ENCODE measurements around the gene CLEC10A. TPM values are rescaled to one million over a fixed set of nuclear protein-coding genes. Genes with fewer than 3 reads are reported as not detected.

Gene CLEC10A
- total RNA-seq, 1 donor = not detected

DNA sequence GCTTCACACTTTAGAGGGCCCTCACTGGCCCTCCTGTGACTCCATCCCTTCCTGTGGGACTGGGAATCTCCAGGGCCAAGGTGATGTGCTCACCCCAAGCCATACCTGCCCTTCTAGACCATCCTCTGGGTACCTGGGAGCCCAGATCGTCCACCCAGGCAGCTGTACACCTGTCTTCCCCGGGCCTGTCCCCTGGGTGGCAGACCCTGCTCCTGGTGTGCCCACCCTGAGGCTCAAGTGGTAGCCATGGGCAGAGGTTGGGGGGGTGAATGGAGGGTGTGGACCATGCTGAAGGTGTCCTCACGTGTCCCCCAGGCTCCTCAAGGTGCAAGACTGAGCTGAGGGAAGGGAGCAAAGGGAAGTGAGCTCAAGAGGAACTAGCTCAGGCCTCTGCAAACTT, 9.3 kb downstream of the CLEC10A start:
- no peak for DNase-seq (ENCODE audit: low read depth)
- H3K4me3 ChIP-seq (ENCODE audit: low read depth, low read length) = no peak overlapping the region
- TF ChIP-seq CTCF (IDR thresholded peaks at IDR 0.05; ENCODE audit: insufficient read depth, low read depth, low read length) = no peak

DNA sequence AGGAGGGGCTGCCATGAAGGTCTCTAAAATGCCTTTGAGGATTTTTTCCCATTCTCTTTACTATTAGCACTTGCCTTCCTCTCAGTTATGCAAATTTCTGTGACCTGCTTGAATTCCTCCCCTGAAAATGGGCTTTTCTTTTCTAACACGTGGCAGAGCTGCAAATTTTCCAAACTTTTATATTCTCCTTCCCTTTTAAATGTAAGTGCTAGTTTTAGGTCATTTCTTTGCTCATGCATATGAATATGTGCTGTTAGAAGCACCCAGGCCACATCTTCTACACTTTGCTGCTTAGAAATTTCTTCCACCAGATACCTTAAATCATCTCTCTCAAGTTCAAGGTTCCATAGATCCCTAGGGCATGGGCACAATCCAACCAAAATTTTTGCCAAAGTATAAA, 11.8 kb downstream of the CLEC10A start:
- no peak for TF ChIP-seq CTCF (IDR thresholded peaks at IDR 0.05; ENCODE audit: insufficient read depth, low read depth, low read length)
- no peak for DNase-seq (ENCODE audit: low read depth)
- H3K4me3 ChIP-seq (ENCODE audit: low read depth, low read length) = no peak overlapping the region

DNA sequence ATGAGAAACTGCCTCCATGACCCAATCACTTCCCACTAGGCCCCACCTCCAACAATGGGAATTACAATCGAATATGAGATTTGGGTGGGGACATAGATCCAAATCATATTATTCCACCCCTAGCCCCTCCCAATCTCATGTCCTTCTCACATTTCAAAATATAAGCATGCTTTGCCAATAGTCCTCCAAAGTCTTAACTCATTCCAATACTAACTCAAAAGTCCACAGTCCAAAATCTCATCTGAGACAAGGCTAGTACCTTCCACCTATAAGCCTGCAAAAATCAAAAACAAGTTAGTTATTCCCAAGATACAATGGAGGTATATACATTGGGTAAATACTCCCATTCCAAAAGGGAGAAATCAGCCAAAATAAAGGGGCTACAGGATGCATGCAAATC, 12.9 kb downstream of the CLEC10A start:
- no peak for TF ChIP-seq CTCF (IDR thresholded peaks at IDR 0.05; ENCODE audit: insufficient read depth, low read depth, low read length)
- H3K4me3 ChIP-seq (ENCODE audit: low read depth, low read length) = no peak overlapping the region
- DNase-seq (ENCODE audit: low read depth) = no peak

DNA sequence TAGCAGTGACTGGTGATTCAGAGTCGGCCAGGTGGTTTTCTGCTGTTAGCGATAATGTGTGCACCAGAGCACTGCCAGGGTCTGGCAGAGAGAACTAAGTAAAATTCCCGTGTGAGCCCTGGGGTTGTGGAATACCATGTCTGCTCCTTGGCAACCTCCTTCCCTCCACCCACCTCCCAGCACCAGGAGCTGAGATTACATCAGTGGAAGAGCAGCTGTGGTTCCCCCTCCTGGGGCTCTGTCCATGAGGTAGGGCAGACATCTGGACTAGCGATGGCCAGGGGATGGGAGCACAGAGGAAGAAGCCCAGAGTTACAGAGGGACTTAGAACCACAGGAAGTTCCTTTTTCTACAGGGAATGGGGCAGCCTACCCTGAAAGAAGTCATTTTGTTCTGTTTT, 15.8 kb downstream of the CLEC10A start:
- no peak for DNase-seq (ENCODE audit: low read depth)
- no peak for TF ChIP-seq CTCF (IDR thresholded peaks at IDR 0.05; ENCODE audit: insufficient read depth, low read depth, low read length)
- no peak overlapping the region for H3K4me3 ChIP-seq (ENCODE audit: low read depth, low read length)

DNA sequence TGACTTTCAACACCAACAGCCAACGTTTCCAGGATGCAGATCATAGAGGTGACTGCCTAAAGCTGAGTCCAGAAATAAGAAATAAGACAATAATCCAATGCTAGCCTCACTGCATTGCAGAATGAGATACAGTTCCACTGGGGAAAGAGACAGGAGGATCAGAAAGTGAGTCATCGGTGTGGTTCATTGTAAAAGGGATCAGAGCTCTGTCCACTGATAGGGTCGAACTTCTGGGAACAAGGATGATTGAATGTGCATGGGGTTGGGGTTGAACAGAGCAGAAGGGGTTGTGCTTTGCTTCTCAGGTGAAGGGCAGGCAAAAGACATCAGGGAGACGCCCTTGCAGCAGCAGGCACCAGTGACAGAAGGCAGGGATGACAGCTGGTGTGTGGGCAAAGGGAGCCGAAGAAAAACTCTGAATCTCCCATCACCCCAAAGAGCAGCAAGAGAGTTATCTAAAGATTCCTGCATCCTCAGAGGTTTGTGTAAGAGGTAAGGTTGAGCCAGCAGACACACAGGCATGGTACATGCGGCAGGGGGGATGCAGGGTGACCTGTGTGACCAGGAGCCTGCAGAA, 16.4 kb downstream of the CLEC10A start:
- no peak overlapping the region for H3K4me3 ChIP-seq (ENCODE audit: low read depth, low read length)
- DNase-seq (ENCODE audit: low read depth) = no peak
- TF ChIP-seq CTCF (IDR thresholded peaks at IDR 0.05; ENCODE audit: insufficient read depth, low read depth, low read length) = no peak

- no peak overlapping the region for H3K4me3 ChIP-seq (ENCODE audit: low read depth, low read length)
- DNase-seq (ENCODE audit: low read depth) = peak; percentile 20
- no peak for TF ChIP-seq CTCF (IDR thresholded peaks at IDR 0.05; ENCODE audit: insufficient read depth, low read depth, low read length)
These were observed 19.7 kb downstream of the CLEC10A start for GRCh38 chr17:7060165-7060891.

Data from fibroblast of villous mesenchyme (primary cell).